Left ventricle myocardium superior (tissue), 1 donor: ENCODE results near the gene AKR1C8. TPM values are rescaled to one million over a fixed set of nuclear protein-coding genes. Genes with fewer than 3 reads are reported as not detected.
"Not testable (repeated sequence)": the region's sequence is repeated elsewhere in the genome, so short reads cannot be mapped to it uniquely, and the experiment has no call there.

Experiments used
- ATAC-seq: fragments of 200-7000 bp; cut with Tn5 transposase; one replicate; pipeline ENCODE4 v1.9.1; 2020; ENCODE audit warnings: mild to moderate bottlenecking, moderate library complexity
- DNase-seq: peaks from one replicate; pipeline ENCODE4 v3.0.0-alpha.2; 2020
- intact Hi-C: fragments of 100-400 bp; cut with micrococcal nuclease; formaldehyde crosslinking; loops from one replicate; pipeline ENCODE4 v1.11.0; 2022
- long read RNA-seq: library from polyadenylated mRNA; unstranded; transcript quantifications from one replicate; pipeline ENCODE4 v2.0.0, GENCODE V29; 2021
- total RNA-seq: library from RNA; stranded (reverse); fragmentation: NEBNext Ultra II Directional; extraction: Animal tissue kit (Norgen Biotek cat#: 25700); gene quantifications from one replicate; pipeline ENCODE4 v1.2.1, GENCODE V29; 2021
- donor health status: DM: no; HTN: yes; CAD: no; lungs with severe emphysema.

AKR1C8 gene
- total RNA-seq: 0.25 TPM
- long read RNA-seq: 0 reads

GRCh38 chr10:5184987-5185775 lies at the start of gene AKR1C8:
TSS of gene AKR1C8 (minus strand) at chr10:5185150. CDS start at chr10:5185104, 46 bp downstream.
- ATAC-seq: no peak
- DNase-seq: no peak
- intact Hi-C loops: no loop called here

GRCh38 chr10:5234106-5234860 lies 49.3 kb upstream of the AKR1C8 start:
- intact Hi-C loops: no loop called here
- peak; percentile 68 for ATAC-seq
- DNase-seq: no peak

DNA sequence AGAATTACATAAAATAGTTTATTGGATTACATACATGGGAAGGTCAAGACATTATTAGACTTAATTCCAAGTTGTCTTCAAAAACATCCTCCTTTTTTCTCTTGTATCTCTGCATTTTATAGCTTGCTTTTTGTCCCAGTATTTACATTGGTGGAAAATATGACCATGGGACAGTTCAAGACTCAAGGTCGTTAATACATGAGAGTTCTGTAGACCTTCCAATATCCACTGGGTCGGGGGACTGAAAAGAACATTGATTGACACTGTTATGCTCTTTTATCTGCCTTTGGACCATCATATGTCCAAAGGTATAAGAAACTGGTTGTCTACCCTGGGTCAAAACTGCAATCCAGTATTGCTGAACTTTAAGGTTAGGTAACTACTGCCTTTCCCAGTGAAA lies 48.4 kb upstream of the AKR1C8 start:
- intact Hi-C loops: no loop called here
- DNase-seq (no peak), ATAC-seq (no peak)

DNA sequence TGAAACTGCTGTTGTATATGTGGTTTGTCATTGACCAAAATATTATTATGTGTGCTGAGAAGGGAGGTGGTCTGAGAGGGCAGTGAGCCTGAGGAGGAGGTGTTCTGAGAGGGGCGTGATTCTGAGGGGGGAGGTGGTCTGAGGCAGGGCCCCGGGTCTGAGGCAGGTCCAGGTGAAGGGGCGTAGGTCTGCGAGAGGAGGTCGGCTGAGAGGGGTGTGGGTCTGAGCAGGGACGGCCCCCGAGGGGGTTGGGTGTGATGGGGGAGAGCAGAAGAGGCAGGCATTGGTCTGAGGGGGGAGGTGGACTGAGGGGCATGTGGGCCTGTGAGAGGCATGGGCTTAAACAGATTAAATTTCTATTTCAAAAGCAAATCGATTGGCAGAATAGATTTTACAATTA lies 44.1 kb upstream of the AKR1C8 start:
- DNase-seq: no peak
- no peak for ATAC-seq

GRCh38 chr10:5222942-5223341 lies 38.0 kb upstream of the AKR1C8 start:
- intact Hi-C loops, ATAC-seq, DNase-seq: not testable (repeated sequence)

More for the DNA sequence above, 44.1 kb upstream of the AKR1C8 start:
- intact Hi-C loops: no loop called here

- intact Hi-C loops: no loop called here
These were observed 34.3 kb upstream of the AKR1C8 start for GRCh38 chr10:5219262-5219661.

GRCh38 chr10:5216801-5217200 lies 31.9 kb upstream of the AKR1C8 start:
- no peak for DNase-seq
- no peak for ATAC-seq
- intact Hi-C loops: no loop called here

More at GRCh38 chr10:5219262-5219661, 34.3 kb upstream of the AKR1C8 start:
- ATAC-seq (no peak), DNase-seq (no peak)

- intact Hi-C loops: no loop called here
- ATAC-seq (no peak), DNase-seq (no peak)
These were observed 27.0 kb upstream of the AKR1C8 start for GRCh38 chr10:5211696-5212536.

DNA sequence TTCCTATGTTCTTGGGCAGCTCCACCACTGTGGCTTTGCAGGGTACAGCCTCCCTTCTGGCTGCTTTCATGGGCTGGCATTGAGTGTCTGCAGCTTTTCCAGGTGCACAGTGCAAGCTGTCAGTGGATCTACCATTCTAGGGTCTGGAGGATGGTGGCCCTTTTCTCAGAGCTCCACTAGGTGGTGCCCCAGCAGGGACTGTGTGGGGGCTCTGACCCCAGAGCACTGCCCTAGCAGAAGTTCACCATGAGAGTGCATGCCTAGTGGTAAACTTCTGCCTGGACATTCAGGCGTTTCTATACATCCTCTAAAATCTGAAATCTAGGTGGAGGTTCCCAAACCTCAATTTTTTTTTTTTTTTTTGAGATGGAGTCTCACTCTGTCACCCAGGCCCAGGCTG lies 25.3 kb upstream of the AKR1C8 start:
- ATAC-seq, intact Hi-C loops, DNase-seq: not testable (repeated sequence)

GRCh38 chr10:5209776-5210175 lies 24.8 kb upstream of the AKR1C8 start:
- intact Hi-C loops, DNase-seq, ATAC-seq: not testable (repeated sequence)

DNA sequence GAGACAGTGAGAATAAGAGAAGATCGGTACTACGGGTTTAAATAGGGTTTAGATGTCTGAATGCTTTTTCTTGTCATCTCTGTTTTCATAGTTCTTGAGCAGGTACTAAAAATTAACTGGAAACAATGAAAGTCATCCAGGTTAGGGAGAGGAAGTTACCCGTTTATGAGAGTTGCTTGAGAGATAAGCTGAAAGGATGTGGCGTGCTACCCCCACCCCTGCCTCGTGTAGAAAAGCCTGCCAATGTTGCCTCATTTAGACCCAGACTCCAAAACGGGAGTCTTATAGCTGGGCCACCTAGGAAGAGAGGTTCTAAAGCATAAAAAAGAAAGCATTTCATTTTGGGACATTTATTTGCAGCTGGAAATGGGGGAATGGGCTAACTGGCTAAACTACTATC lies 21.8 kb upstream of the AKR1C8 start:
- intact Hi-C loops: no loop called here
- ATAC-seq (no peak), DNase-seq (no peak)

DNA sequence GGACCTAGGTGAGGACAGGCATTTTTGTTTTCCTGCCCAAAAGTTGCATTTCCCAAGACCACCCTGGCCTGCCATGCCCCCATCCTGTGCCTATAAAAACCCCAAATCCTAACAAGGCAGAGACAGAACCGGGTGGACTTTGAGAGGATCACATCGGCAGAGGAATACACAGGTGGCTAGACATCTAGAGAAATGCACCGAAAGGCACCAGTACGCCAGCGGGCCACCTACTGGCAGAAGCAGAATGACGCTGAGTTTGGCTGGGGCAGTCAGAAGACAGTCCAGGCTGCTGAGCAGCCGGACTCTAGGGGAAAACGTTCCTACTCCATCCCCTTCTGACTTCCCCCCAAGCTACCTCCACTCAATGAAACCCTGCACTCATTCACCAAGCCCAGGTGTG lies 14.4 kb upstream of the AKR1C8 start:
- ATAC-seq (no peak), DNase-seq (no peak)
- intact Hi-C loops: no loop called here

GRCh38 chr10:5198386-5198785 lies 13.4 kb upstream of the AKR1C8 start:
- DNase-seq (no peak), ATAC-seq (no peak)
- intact Hi-C loops: no loop called here

- intact Hi-C loops: no loop called here
- ATAC-seq: no peak
- no peak for DNase-seq
These were observed 11.8 kb upstream of the AKR1C8 start, which contains the start of gene AKR1C4 for GRCh38 chr10:5196702-5197113. TSS of gene AKR1C4 (plus strand) at chr10:5196837. CDS start at chr10:5196868, 31 bp downstream.

GRCh38 chr10:5195727-5196374 lies 10.9 kb upstream of the AKR1C8 start:
- no peak for ATAC-seq
- DNase-seq: no peak
- intact Hi-C loops: no loop called here

DNA sequence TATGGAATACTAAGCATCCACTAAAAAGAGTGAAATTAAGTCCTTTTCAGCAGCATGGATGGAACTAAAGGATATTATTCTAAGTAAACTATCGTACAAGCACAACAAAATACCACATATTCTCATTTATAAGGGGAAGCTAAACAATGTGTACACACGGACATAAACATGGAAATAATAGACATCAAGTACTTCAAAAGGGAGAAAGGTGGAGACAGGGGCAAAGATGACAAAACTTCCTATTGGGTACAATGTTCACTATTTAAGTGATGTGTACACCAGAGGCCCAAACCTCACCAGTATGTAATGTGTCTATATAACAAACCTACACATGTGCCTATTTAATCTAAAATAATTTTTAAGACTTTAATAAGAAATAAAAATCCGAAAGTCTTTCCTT lies 9.5 kb upstream of the AKR1C8 start:
- DNase-seq: no peak
- intact Hi-C loops: no loop called here
- ATAC-seq: no peak

DNA sequence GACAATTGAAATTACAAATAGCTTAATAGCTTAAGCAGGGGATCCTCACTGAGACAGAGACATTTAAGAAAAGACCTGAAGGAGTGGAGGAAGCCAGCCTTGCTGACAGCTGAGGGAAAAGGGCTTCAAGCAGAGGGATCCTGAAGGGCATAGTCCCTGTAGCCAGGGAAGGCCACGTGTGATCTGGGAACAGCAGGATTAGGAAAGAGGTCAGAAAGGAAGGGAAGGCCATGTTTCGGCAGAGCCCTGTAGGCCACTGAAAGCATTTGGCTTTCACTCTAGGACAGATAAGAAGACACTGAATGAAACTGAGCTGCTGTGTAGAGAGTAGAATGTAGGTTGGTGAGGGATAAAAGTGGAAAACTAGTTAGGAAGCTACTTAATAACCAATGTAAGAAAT lies 3.4 kb upstream of the AKR1C8 start:
- intact Hi-C loops: no loop called here
- DNase-seq (no peak), ATAC-seq (peak; percentile 84)

- no peak for DNase-seq
- ATAC-seq: peak; percentile 47
- intact Hi-C loops: no loop called here
These were observed 2.9 kb upstream of the AKR1C8 start for GRCh38 chr10:5187867-5188266.

DNA sequence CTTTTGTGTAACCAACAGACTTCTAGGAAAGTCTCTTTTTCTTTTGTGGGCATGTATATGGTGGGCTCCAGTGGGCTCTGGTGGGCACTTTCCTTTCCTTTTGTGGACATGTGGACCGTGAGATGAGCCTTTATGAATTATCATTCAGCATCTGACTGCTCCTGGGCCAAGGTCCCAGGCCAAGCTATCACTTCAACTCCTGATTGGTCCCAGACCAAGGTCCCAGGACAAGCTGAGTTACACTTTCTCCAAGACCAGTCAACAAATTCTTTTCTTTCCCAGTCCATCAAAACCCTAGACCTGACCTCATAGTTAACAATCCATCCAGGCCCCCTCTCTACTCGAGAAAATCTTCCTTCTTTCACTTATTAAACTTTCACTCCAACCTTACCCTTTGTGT lies 1.0 kb downstream of the AKR1C8 start:
- intact Hi-C loops: no loop called here
- no peak for DNase-seq
- no peak for ATAC-seq
